Kidney (tissue), 14 donors: ENCODE measurements around the gene WDR62. TPM values are rescaled to one million over a fixed set of nuclear protein-coding genes. Genes with fewer than 3 reads are reported as not detected.

Experiments used
- DNase-seq, 5 donors: peaks; one replicate each; pipeline ENCODE4 v3.0.0-alpha.2; 2013 to 2020
- FAIRE-seq: peaks from 2 replicates; lab custom pipeline; 2012; peaks lifted over from hg19 to GRCh38; lab: Jason Lieb, UNC
- H3K27ac ChIP-seq, 2 donors: one replicate each; pipeline ENCODE4 v1.7.0; 2013; ENCODE audit warnings: low read depth in 2 of 2, low read length in 2 of 2, inconsistent platforms in 1 of 2
- H3K27me3 ChIP-seq: one replicate; pipeline ENCODE4 v1.7.1; 2013; ENCODE audit warnings: low read length, inconsistent platforms; ENCODE audit not compliant: control insufficient read depth, insufficient read depth
- H3K36me3 ChIP-seq, 3 donors: one replicate each; pipeline versions ENCODE4 v1.7.0 to v1.7.1; 2013; ENCODE audit warnings: low read length in 3 of 3, control low read depth in 1 of 3, inconsistent platforms in 1 of 3; ENCODE audit not compliant: insufficient read depth in 3 of 3, control insufficient read depth in 2 of 3
- H3K4me1 ChIP-seq, 3 donors: one replicate each; pipeline versions ENCODE4 v1.7.0 to v1.7.1; 2013; ENCODE audit warnings: low read length in 3 of 3, inconsistent platforms in 1 of 3, low read depth in 1 of 3; ENCODE audit not compliant: control insufficient read depth in 2 of 3, insufficient read depth in 2 of 3
- H3K4me3 ChIP-seq, 3 donors: one replicate each; pipeline versions ENCODE4 v1.7.0 to v1.8.1; 2013; ENCODE audit warnings: low read length in 3 of 3, control low read depth in 1 of 3, inconsistent platforms in 1 of 3
- H3K9ac ChIP-seq, 3 donors: one replicate each; pipeline versions ENCODE4 v1.7.0 to v1.7.1; 2013; ENCODE audit warnings: low read length in 3 of 3, control low read depth in 1 of 3, inconsistent platforms in 1 of 3
- H3K9me3 ChIP-seq, 3 donors: one replicate each; pipeline versions ENCODE4 v1.7.0 to v1.7.1; 2013; ENCODE audit warnings: low read length in 3 of 3, control low read depth in 1 of 3, inconsistent platforms in 1 of 3; ENCODE audit not compliant: control insufficient read depth in 2 of 3, insufficient read depth in 1 of 3
- CTCF ChIP-seq: IDR thresholded peaks from 3 replicates; pipeline ENCODE4 v1.5.1; 2012; ENCODE audit warnings: mild to moderate bottlenecking, moderate library complexity, borderline replicate concordance; ENCODE audit not compliant: insufficient read depth; ENCODE audit errors: extremely low read depth
- intact Hi-C: fragments of 100-400 bp; cut with DNase I; formaldehyde crosslinking; loops from one replicate; pipeline ENCODE4 v1.11.1; 2022
- polyA plus RNA-seq: library from polyadenylated mRNA; stranded (reverse); fragments of 350-450 nt; fragmentation: Illumina TruSeq; extraction: RNeasy Lipid Tissue Mini Kit (QIAGEN cat#74804); gene quantifications from one replicate; pipeline ENCODE4 v1.2.3, GENCODE V29; 2014; ENCODE audit warnings: low read depth, low replicate concordance; ENCODE audit not compliant: insufficient read depth
- total RNA-seq: library from RNA; stranded (reverse); fragmentation: NEBNext Ultra II Directional; extraction: Animal tissue kit (Norgen Biotek cat#: 25700); gene quantifications from one replicate; pipeline ENCODE4 v1.2.1, GENCODE V29; 2021
- donor health status: control.
- donor health status: control.
- donor health status: control.
- donor health status: control.
- donor health status: control.
- donor health status: DM: yes; HTN: yes; CAD: no.
- donor health status: Normal renal cell carcinoma (clear cell type).

Gene WDR62
- total and polyA plus RNA-seq, 2 donors from 2014 or later = 0.58 to 0.69 TPM

GRCh38 chr19:36027696-36028095 is 27.0 kb upstream of the WDR62 start:
- H3K9me3 ChIP-seq = no peaks in the 10 kb centered on the region
- no peak for TF ChIP-seq CTCF
- no peak for DNase-seq
- H3K9ac ChIP-seq = no peak overlapping the region
- no peak for FAIRE-seq
- intact Hi-C loops = no loop called here
- no peaks in the 10 kb centered on the region for H3K4me1 ChIP-seq
- no peak overlapping the region for H3K27ac ChIP-seq
- H3K4me3 ChIP-seq = no peak overlapping the region
- H3K27me3 ChIP-seq = no peaks in the 10 kb centered on the region
- no peaks in the 10 kb centered on the region for H3K36me3 ChIP-seq

- DNase-seq (no peak), FAIRE-seq (no peak)
- Histone ChIP-seq H3K36me3 (no peaks in the 10 kb centered on the region), H3K27ac (no peak overlapping the region), H3K27me3 (no peaks in the 10 kb centered on the region), H3K9ac (no peak overlapping the region), H3K4me1 (peaks cover 0 to 2% (median 0%) of the 10 kb centered on the region in 3 donors), H3K4me3 (no peak overlapping the region), H3K9me3 (no peaks in the 10 kb centered on the region)
- TF ChIP-seq CTCF = no peak
- intact Hi-C loops = no loop called here
These were observed 26.2 kb upstream of the WDR62 start for GRCh38 chr19:36028313-36029041.

- FAIRE-seq (no peak), DNase-seq (no peak)
- Histone ChIP-seq H3K9me3 (no peaks in the 10 kb centered on the region), H3K4me3 (no peak overlapping the region), H3K27me3 (no peaks in the 10 kb centered on the region), H3K36me3 (no peaks in the 10 kb centered on the region), H3K27ac (no peak overlapping the region), H3K4me1 (peaks cover 0 to 2% (median 0%) of the 10 kb centered on the region in 3 donors), H3K9ac (no peak overlapping the region)
- TF ChIP-seq CTCF = no peak
- intact Hi-C loops = no loop called here
These were observed 24.2 kb upstream of the WDR62 start for GRCh38 chr19:36030264-36031148.
